HepG2 (cell line): Measurements from ENCODE around the gene PIK3C2B. TPM values are rescaled to one million over a fixed set of nuclear protein-coding genes. Genes with fewer than 3 reads are reported as not detected.

Experiments used
- ATAC-seq: fragments of 200-7000 bp; cut with Tn5 transposase; 3 replicates; pipeline ENCODE4 v1.9.1; 2020; ENCODE audit warnings: mild to moderate bottlenecking, moderate library complexity
- BruUV-seq: library from RNA; stranded (reverse); fragments of 400-500 nt; replicated peaks from 2 replicates; lab custom pipeline; 2021; lab: Mats Ljungman, UMichigan
- CTCF ChIA-PET: fragments of 300-600 bp; formaldehyde crosslinking; extraction: SDS; loops from one replicate; lab custom pipeline; 2021; ENCODE audit warnings: low total read pairs, inconsistent platforms, low intra/inter-chr PET ratio; lab: Yijun Ruan, JAX
- POLR2A ChIA-PET: fragments of 350-600 bp; sonication (Branson Sonifier 250); formaldehyde crosslinking; loops from one replicate; lab custom pipeline; 2020; ENCODE audit warnings: antibody characterized with exemption, inconsistent platforms; lab: Yijun Ruan, JAX
- DNase-seq: peaks from one replicate; pipeline ENCODE4 v3.0.0-alpha.2; 2015; ENCODE audit warnings: low spot score
- FAIRE-seq: peaks from 3 replicates; lab custom pipeline; 2011; peaks lifted over from hg19 to GRCh38; lab: Jason Lieb, UNC
- H2AFZ ChIP-seq: one replicate; pipeline ENCODE4 v1.6.1; 2011; ENCODE audit warnings: low read length, inconsistent platforms
- H3K27ac ChIP-seq: fragments of 300-600 bp; 3 replicates; pipeline ENCODE4 v1.8.0; 2011; ENCODE audit warnings: mixed run types, mild to moderate bottlenecking, mixed read lengths, low read length, inconsistent platforms; ENCODE audit not compliant: insufficient read depth; ENCODE audit errors: extremely low read length
- H3K27me3 ChIP-seq, 2 experiments: fragments of 200-600 bp in 1 of 2; 2 replicates in 1 of 2; 3 replicates in 1 of 2; pipeline versions ENCODE4 v1.6.0 to v1.8.0; 2011; ENCODE audit warnings: low read length in 2 of 2, mild to moderate bottlenecking in 2 of 2, moderate library complexity in 2 of 2, inconsistent platforms in 1 of 2; ENCODE audit not compliant: insufficient read depth in 2 of 2, control insufficient read depth in 1 of 2
- H3K36me3 ChIP-seq, 2 experiments: fragments of 200-600 bp in 1 of 2; replicated peaks in 1 of 2; 2 replicates in 1 of 2; 3 replicates in 1 of 2; pipeline versions ENCODE4 v1.5.1 to v1.8.0; 2011; ENCODE audit warnings: low read length in 2 of 2, inconsistent platforms in 1 of 2; ENCODE audit not compliant: insufficient read depth in 2 of 2, control insufficient read depth in 1 of 2
- H3K4me1 ChIP-seq: 2 replicates; pipeline ENCODE4 v1.5.1; 2012; ENCODE audit warnings: low read length, inconsistent platforms; ENCODE audit not compliant: insufficient read depth
- H3K4me2 ChIP-seq: 2 replicates; pipeline ENCODE4 v1.6.0; 2011; ENCODE audit warnings: low read depth, low read length, inconsistent platforms
- H3K4me3 ChIP-seq, 3 experiments: fragments of 200-600 bp in 1 of 3; sonication (generic), shearing (Covaris generic) in 1 of 3; replicated peaks in 1 of 3; 2 replicates each; pipeline ENCODE4 v1.5.1; 2011 to 2016; ENCODE audit warnings: low read length in 3 of 3, inconsistent platforms in 2 of 3, low read depth in 2 of 3, mild to moderate bottlenecking in 2 of 3, control low read depth in 1 of 3, mixed read lengths in 1 of 3; ENCODE audit not compliant: insufficient read depth in 1 of 3
- H3K79me2 ChIP-seq: one replicate; pipeline ENCODE4 v1.6.1; 2011; ENCODE audit warnings: low read length, inconsistent platforms; ENCODE audit not compliant: insufficient read depth
- H3K9ac ChIP-seq: 2 replicates; pipeline ENCODE4 v1.6.0; 2011; ENCODE audit warnings: mild to moderate bottlenecking, low read depth, low read length, inconsistent platforms; ENCODE audit not compliant: insufficient read depth
- H3K9me3 ChIP-seq: 2 replicates; pipeline ENCODE4 v1.5.1; 2012; ENCODE audit warnings: mild to moderate bottlenecking, low read length
- H4K20me1 ChIP-seq: 2 replicates; pipeline ENCODE4 v1.6.0; 2011; ENCODE audit warnings: inconsistent platforms, mild to moderate bottlenecking, low read length, moderate library complexity; ENCODE audit not compliant: insufficient read depth
- ASH2L ChIP-seq: fragments of 300-600, 200-600 bp; sonication (generic); IDR thresholded peaks from 2 replicates; pipeline ENCODE4 v1.7.0; 2017; ENCODE audit warnings: low read depth, mild to moderate bottlenecking, moderate library complexity, mixed read lengths, low read length; ENCODE audit not compliant: insufficient read length
- ATF1 ChIP-seq: IDR thresholded peaks from 2 replicates; pipeline ENCODE4 v1.6.1; 2016; ENCODE audit warnings: mild to moderate bottlenecking, control low read depth
- KLF11 ChIP-seq: IDR thresholded peaks from 2 replicates; pipeline ENCODE4 v1.6.1; 2016; ENCODE audit warnings: missing compliant biosample characterization
- MIXL1 ChIP-seq: IDR thresholded peaks from 2 replicates; pipeline ENCODE4 v1.6.1; 2016
- NCOA1 ChIP-seq: sonication (generic); formaldehyde crosslinking; IDR thresholded peaks from 2 replicates; pipeline ENCODE4 v1.9.0; 2021; ENCODE audit warnings: missing genetic modification reagents
- NKX3-1 ChIP-seq: sonication (generic); formaldehyde crosslinking; IDR thresholded peaks from 2 replicates; pipeline ENCODE4 v1.5.0; 2020; ENCODE audit warnings: missing genetic modification reagents
- POLR2A ChIP-seq, 2 experiments: IDR thresholded peaks; 2 replicates each; pipeline ENCODE4 v1.6.1; 2011; ENCODE audit warnings: low read depth in 2 of 2, low read length in 2 of 2, mild to moderate bottlenecking in 1 of 2, moderate library complexity in 1 of 2; ENCODE audit not compliant: insufficient read depth in 1 of 2
- ZBTB1 ChIP-seq: sonication (generic); formaldehyde crosslinking; IDR thresholded peaks from 2 replicates; pipeline ENCODE4 v1.4.0; 2020; ENCODE audit warnings: missing genetic modification reagents, borderline replicate concordance
- ZNF614 ChIP-seq: IDR thresholded peaks from 2 replicates; pipeline ENCODE4 v1.6.1; 2018; ENCODE audit warnings: missing biosample characterization, missing genetic modification reagents, inconsistent platforms, borderline replicate concordance
- ZNF761 ChIP-seq: sonication (generic); formaldehyde crosslinking; conservative IDR thresholded peaks from 2 replicates; pipeline ENCODE4 v1.4.0; 2020; ENCODE audit warnings: mild to moderate bottlenecking, missing genetic modification reagents
- ZNF773 ChIP-seq: sonication (generic); formaldehyde crosslinking; IDR thresholded peaks from 2 replicates; pipeline ENCODE4 v1.4.0; 2020; ENCODE audit warnings: missing genetic modification reagents, borderline replicate concordance
- ZSCAN25 ChIP-seq: sonication (generic); formaldehyde crosslinking; IDR thresholded peaks from 2 replicates; pipeline ENCODE4 v1.8.0; 2022; ENCODE audit warnings: mild to moderate bottlenecking, missing genetic modification reagents
- WGBS: methylation state at CpG from one replicate; pipeline ENCODE4 v1.1.6; 2017; ENCODE audit warnings: low lambda C conversion rate; 5-methylcytosine and 5-hydroxymethylcytosine counted together
- in situ Hi-C: cut with HindIII; loops from 2 replicates; pipeline ENCODE4 v1.10.0; 2017; ENCODE audit warnings: low pct_unique_long_range_greater_than_20kb; ENCODE audit not compliant: extremely low pct_ligation_motif_present
- intact Hi-C: fragments of 100-400 bp; cut with micrococcal nuclease; formaldehyde crosslinking; loops from one replicate; pipeline ENCODE4 v1.10.0; 2022; ENCODE audit not compliant: unreplicated experiment
- polyA plus RNA-seq, 8 experiments: library from polyadenylated mRNA; depleted of rRNA in 3 of 8; stranded (reverse) in 7 of 8; unstranded in 1 of 8; fragments of >200 nt; fragmentation: Illumina TruSeq in 4 of 8; extraction: Trizol in 4 of 8; gene quantifications; 2 replicates each; pipeline versions ENCODE4 v1.2.1 to v1.2.3, GENCODE V29; 2011 to 2016; ENCODE audit warnings: low read depth in 4 of 8, missing spikeins in 1 of 8, mixed read lengths in 1 of 8; ENCODE audit not compliant: insufficient read depth in 1 of 8
- total RNA-seq, 5 experiments: library from RNA; depleted of rRNA; stranded (reverse); fragments of >200 nt; fragmentation: Illumina TruSeq; extraction: Trizol; gene quantifications; 2 replicates each; pipeline ENCODE4 v1.2.3, GENCODE V29; 2016; ENCODE audit warnings: low read depth in 1 of 5
- TF ChIP-seq, protein P1 (sequence below): sonication (generic); formaldehyde crosslinking; IDR thresholded peaks from 2 replicates; pipeline ENCODE4 v1.5.1; 2020; ENCODE audit warnings: mild to moderate bottlenecking, missing genetic modification reagents, moderate library complexity

The PIK3C2B gene
- total and polyA plus RNA-seq, 2 of the 13 experiments (the other 11 are each of a cell fraction or from before 2014, with no cell fraction given), result 3.4 to 4.5 TPM

DNA sequence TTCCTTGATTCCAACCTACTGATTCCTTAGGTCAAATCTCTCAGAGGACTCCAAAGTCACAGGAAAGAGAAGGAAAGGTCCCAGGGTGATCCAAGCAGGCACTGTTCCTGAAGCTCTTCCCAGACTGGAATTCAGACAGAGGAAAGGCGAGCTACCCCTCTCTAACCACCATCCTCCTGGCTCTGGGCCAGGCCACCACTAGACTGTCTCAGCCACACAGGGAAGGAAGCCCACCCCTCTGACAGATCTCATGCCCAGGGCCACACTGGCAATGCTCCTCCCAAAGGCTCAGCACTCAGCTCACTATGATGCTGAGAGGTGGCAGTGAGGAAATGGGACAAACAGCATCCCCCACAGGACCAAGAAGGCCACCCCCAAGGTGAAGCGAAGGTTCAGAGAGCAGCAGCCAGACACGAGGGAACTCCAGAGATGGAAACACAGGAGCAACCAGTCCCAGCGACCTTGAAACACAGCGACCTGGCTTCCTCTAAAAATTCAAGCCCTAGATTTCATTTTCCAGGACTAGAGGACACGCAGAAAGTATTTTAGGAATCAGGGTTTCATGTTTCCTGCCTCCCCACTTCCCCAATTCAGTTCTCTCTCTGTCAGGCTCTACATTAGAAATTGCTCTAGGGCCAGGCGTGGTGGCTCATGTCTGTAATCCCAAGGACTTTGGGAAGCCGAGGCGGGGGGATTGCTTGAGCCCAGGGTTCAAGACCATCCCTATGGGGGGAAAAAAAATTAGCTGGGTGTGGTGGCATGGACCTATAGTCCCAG lies 18.8 kb downstream of the PIK3C2B start:
- Histone ChIP-seq H3K4me1 (peaks cover 13% of the 10 kb centered on the region), H2AFZ (no peak overlapping the region), H3K4me2 (no peak overlapping the region), H3K9me3 (no peaks in the 10 kb centered on the region), H4K20me1 (no peaks in the 10 kb centered on the region), H3K36me3 (no peaks in the 10 kb centered on the region), H3K4me3 (no peak overlapping the region), H3K27ac (no peak overlapping the region), H3K27me3 (no peaks in the 10 kb centered on the region), H3K9ac (no peak overlapping the region), H3K79me2 (no peaks in the 10 kb centered on the region)
- in situ Hi-C loops, result no loop called here
- CTCF ChIA-PET, result no interaction called here
- ATAC-seq (no peak), FAIRE-seq (no peak), DNase-seq (no peak)
- TF ChIP-seq ZNF761 (CRISPR knock-in tag) (no peak), ZNF773 (CRISPR knock-in tag) (no peak), MIXL1 (CRISPR knock-in tag) (no peak), POLR2A (IDR thresholded peaks at IDR 0.05; ENCODE audit: insufficient read depth in 1 of 2, low read depth in 2 of 2, low read length in 2 of 2) (no peak), ZBTB1 (CRISPR knock-in tag) (no peak), NKX3-1 (CRISPR knock-in tag) (no peak), ASH2L (no peak), KLF11 (CRISPR knock-in tag) (no peak), ATF1 (no peak), NCOA1 (CRISPR knock-in tag) (no peak), ZSCAN25 (CRISPR knock-in tag) (no peak), ZNF614 (CRISPR knock-in tag) (no peak)
- TF ChIP-seq, protein P1, sequence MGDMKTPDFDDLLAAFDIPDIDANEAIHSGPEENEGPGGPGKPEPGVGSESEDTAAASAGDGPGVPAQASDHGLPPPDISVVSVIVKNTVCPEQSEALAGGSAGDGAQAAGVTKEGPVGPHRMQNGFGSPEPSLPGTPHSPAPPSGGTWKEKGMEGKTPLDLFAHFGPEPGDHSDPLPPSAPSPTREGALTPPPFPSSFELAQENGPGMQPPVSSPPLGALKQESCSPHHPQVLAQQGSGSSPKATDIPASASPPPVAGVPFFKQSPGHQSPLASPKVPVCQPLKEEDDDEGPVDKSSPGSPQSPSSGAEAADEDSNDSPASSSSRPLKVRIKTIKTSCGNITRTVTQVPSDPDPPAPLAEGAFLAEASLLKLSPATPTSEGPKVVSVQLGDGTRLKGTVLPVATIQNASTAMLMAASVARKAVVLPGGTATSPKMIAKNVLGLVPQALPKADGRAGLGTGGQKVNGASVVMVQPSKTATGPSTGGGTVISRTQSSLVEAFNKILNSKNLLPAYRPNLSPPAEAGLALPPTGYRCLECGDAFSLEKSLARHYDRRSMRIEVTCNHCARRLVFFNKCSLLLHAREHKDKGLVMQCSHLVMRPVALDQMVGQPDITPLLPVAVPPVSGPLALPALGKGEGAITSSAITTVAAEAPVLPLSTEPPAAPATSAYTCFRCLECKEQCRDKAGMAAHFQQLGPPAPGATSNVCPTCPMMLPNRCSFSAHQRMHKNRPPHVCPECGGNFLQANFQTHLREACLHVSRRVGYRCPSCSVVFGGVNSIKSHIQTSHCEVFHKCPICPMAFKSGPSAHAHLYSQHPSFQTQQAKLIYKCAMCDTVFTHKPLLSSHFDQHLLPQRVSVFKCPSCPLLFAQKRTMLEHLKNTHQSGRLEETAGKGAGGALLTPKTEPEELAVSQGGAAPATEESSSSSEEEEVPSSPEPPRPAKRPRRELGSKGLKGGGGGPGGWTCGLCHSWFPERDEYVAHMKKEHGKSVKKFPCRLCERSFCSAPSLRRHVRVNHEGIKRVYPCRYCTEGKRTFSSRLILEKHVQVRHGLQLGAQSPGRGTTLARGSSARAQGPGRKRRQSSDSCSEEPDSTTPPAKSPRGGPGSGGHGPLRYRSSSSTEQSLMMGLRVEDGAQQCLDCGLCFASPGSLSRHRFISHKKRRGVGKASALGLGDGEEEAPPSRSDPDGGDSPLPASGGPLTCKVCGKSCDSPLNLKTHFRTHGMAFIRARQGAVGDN (CRISPR knock-in tag), result no peak
- POLR2A ChIA-PET, result no interaction called here
- intact Hi-C loops, result loop anchor here (1.0 kb wide), 1 partner anchor 27 kb away; no protein-coding TSS in a partner anchor
- BruUV-seq, result no TSS peak
- WGBS, result 80% methylated on average over 8 of the region's 9 CpGs
